ENCODE data around the gene PRSS23.

PRSS23 gene

GRCh38 chr11:86784241-86784681 is 16.1 kb upstream of the PRSS23 start:
- no peak for TF ChIP-seq CEBPB (IDR thresholded peaks at IDR 0.05)
- TF ChIP-seq TAF1 (IDR thresholded peaks at IDR 0.05; ENCODE audit: low read depth), result no peak
- no peak for TF ChIP-seq CREB1 (IDR thresholded peaks at IDR 0.05; ENCODE audit: low read depth)
- TF ChIP-seq FOXM1 (IDR thresholded peaks at IDR 0.05; ENCODE audit: borderline replicate concordance, low read depth), result no peak
- TF ChIP-seq ZBTB7A (IDR thresholded peaks at IDR 0.05; ENCODE audit: low read depth), result no peak
- TF ChIP-seq EP300 (IDR thresholded peaks at IDR 0.05; ENCODE audit: borderline replicate concordance), result no peak
- TF ChIP-seq REST (IDR thresholded peaks at IDR 0.05; ENCODE audit: low read depth), result no peak
- no peak for TF ChIP-seq TEAD4 (IDR thresholded peaks at IDR 0.05)
- TF ChIP-seq YY1 (IDR thresholded peaks at IDR 0.05; ENCODE audit: low read depth), result no peak
- TF ChIP-seq RAD21 (IDR thresholded peaks at IDR 0.05; ENCODE audit: low read depth), result no peak
- TF ChIP-seq NFIC (IDR thresholded peaks at IDR 0.05), result no peak
- TF ChIP-seq MAX (IDR thresholded peaks at IDR 0.05), result no peak
- no peak for TF ChIP-seq TCF12 (IDR thresholded peaks at IDR 0.05; ENCODE audit: low read depth)
- no peak for TF ChIP-seq USF1 (IDR thresholded peaks at IDR 0.05)

GRCh38 chr11:86785576-86785975 is 14.8 kb upstream of the PRSS23 start:
- no peak for TF ChIP-seq YY1 (IDR thresholded peaks at IDR 0.05; ENCODE audit: low read depth)
- TF ChIP-seq EGR1 (IDR thresholded peaks at IDR 0.05), result no peak
- no peak for TF ChIP-seq NFIC (IDR thresholded peaks at IDR 0.05)
- no peak for TF ChIP-seq TCF12 (IDR thresholded peaks at IDR 0.05; ENCODE audit: low read depth)
- no peak for TF ChIP-seq CEBPB (IDR thresholded peaks at IDR 0.05)
- no peak for TF ChIP-seq EP300 (IDR thresholded peaks at IDR 0.05; ENCODE audit: borderline replicate concordance)
- no peak for TF ChIP-seq REST (IDR thresholded peaks at IDR 0.05; ENCODE audit: low read depth)
- TF ChIP-seq CREB1 (IDR thresholded peaks at IDR 0.05; ENCODE audit: low read depth), result no peak
- TF ChIP-seq FOXM1 (IDR thresholded peaks at IDR 0.05; ENCODE audit: borderline replicate concordance, low read depth), result no peak
- no peak for TF ChIP-seq ZBTB7A (IDR thresholded peaks at IDR 0.05; ENCODE audit: low read depth)
- TF ChIP-seq RAD21 (IDR thresholded peaks at IDR 0.05; ENCODE audit: low read depth), result no peak
- TF ChIP-seq USF1 (IDR thresholded peaks at IDR 0.05), result no peak
- TF ChIP-seq TAF1 (IDR thresholded peaks at IDR 0.05; ENCODE audit: low read depth), result no peak
- no peak for TF ChIP-seq TEAD4 (IDR thresholded peaks at IDR 0.05)
- TF ChIP-seq MAX (IDR thresholded peaks at IDR 0.05), result no peak

- TF ChIP-seq EGR1 (IDR thresholded peaks at IDR 0.05) (no peak), MAX (IDR thresholded peaks at IDR 0.05) (no peak), FOXM1 (IDR thresholded peaks at IDR 0.05; ENCODE audit: borderline replicate concordance, low read depth) (no peak), EP300 (IDR thresholded peaks at IDR 0.05; ENCODE audit: borderline replicate concordance) (no peak), RAD21 (IDR thresholded peaks at IDR 0.05; ENCODE audit: low read depth) (no peak), CEBPB (IDR thresholded peaks at IDR 0.05) (no peak), TCF12 (IDR thresholded peaks at IDR 0.05; ENCODE audit: low read depth) (no peak), NFIC (IDR thresholded peaks at IDR 0.05) (no peak), CREB1 (IDR thresholded peaks at IDR 0.05; ENCODE audit: low read depth) (no peak), YY1 (IDR thresholded peaks at IDR 0.05; ENCODE audit: low read depth) (no peak)
Observed at GRCh38 chr11:86787018-86787536, 13.3 kb upstream of the PRSS23 start.

GRCh38 chr11:86787656-86788055 is 12.7 kb upstream of the PRSS23 start:
- TF ChIP-seq EGR1 (IDR thresholded peaks at IDR 0.05) (no peak), FOXM1 (IDR thresholded peaks at IDR 0.05; ENCODE audit: borderline replicate concordance, low read depth) (no peak), TAF1 (IDR thresholded peaks at IDR 0.05; ENCODE audit: low read depth) (no peak), EP300 (IDR thresholded peaks at IDR 0.05; ENCODE audit: borderline replicate concordance) (no peak), CEBPB (IDR thresholded peaks at IDR 0.05) (no peak), USF1 (IDR thresholded peaks at IDR 0.05) (no peak), REST (IDR thresholded peaks at IDR 0.05; ENCODE audit: low read depth) (no peak), TCF12 (IDR thresholded peaks at IDR 0.05; ENCODE audit: low read depth) (no peak), MAX (IDR thresholded peaks at IDR 0.05) (no peak), CREB1 (IDR thresholded peaks at IDR 0.05; ENCODE audit: low read depth) (no peak), NFIC (IDR thresholded peaks at IDR 0.05) (no peak), TEAD4 (IDR thresholded peaks at IDR 0.05) (no peak), ZBTB7A (IDR thresholded peaks at IDR 0.05; ENCODE audit: low read depth) (no peak), YY1 (IDR thresholded peaks at IDR 0.05; ENCODE audit: low read depth) (no peak), RAD21 (IDR thresholded peaks at IDR 0.05; ENCODE audit: low read depth) (no peak)

Data from Ishikawa (cell line).